Measurements from ENCODE around the gene BCR. TPM values are rescaled to one million over a fixed set of nuclear protein-coding genes. Genes with fewer than 3 reads are reported as not detected.
A peak's percentile ranks its signal among the peaks of the same experiment; 100 is the strongest.

Gene BCR
- total and polyA plus RNA-seq, 2 of the 13 experiments (the other 11 are each of a cell fraction or from before 2014, with no cell fraction given) = 19.9 to 33.6 TPM

- in situ Hi-C loops (cut with HindIII; ENCODE audit: extremely low pct_ligation_motif_present, low pct_unique_long_range_greater_than_20kb) = no loop called here
- Histone ChIP-seq H3K9me3 (ENCODE audit: low read length) (no peaks in the 10 kb centered on the region), H3K4me2 (ENCODE audit: low read depth, low read length) (no peak overlapping the region), H3K27me3 (ENCODE audit: control insufficient read depth in 1 of 2, insufficient read depth in 2 of 2, low read length in 2 of 2) (no peaks in the 10 kb centered on the region), H3K27ac (ENCODE audit: extremely low read length, insufficient read depth, low read length) (no peak overlapping the region), H2AFZ (ENCODE audit: low read length) (no peak overlapping the region), H3K4me1 (ENCODE audit: insufficient read depth, low read length) (peaks cover 70% of the 10 kb centered on the region), H3K4me3 (replicated peaks in 1 of 3; ENCODE audit: insufficient read depth in 1 of 3, low read depth in 2 of 3, low read length in 3 of 3) (no peak overlapping the region), H3K79me2 (ENCODE audit: insufficient read depth, low read length) (peaks cover 71% of the 10 kb centered on the region), H4K20me1 (ENCODE audit: insufficient read depth, low read length) (peaks cover 3% of the 10 kb centered on the region), H3K9ac (ENCODE audit: insufficient read depth, low read depth, low read length) (no peak overlapping the region), H3K36me3 (replicated peaks in 1 of 2; ENCODE audit: control insufficient read depth in 1 of 2, insufficient read depth in 2 of 2, low read length in 2 of 2) (peaks cover 0 to 8% of the 10 kb centered on the region in 2 experiments; a peak in 3 of 5 replicates)
- 96% methylated on average over 8 of the region's 8 CpGs for WGBS (ENCODE audit: low lambda C conversion rate)
- ChIA-PET POLR2A (no interaction called here), CTCF (ENCODE audit: low intra/inter-chr PET ratio, low total read pairs) (no interaction called here)
- intact Hi-C loops (cut with micrococcal nuclease; ENCODE audit: unreplicated experiment) = loop anchor here (5.0 kb wide), 1 partner anchor 37 kb away; no protein-coding TSS in a partner anchor
- no TSS peak for BruUV-seq (replicated peaks)
- FAIRE-seq (no peak), ATAC-seq (no peak), DNase-seq (ENCODE audit: low spot score) (no peak)
- TF ChIP-seq KLF12 (CRISPR knock-in tag; IDR thresholded peaks at IDR 0.05; ENCODE audit: borderline replicate concordance) = no peak
- TF ChIP-seq CEBPB (IDR thresholded peaks at IDR 0.05; ENCODE audit: borderline replicate concordance, low read depth, low read length) = 0 out of 2 replicates have a peak, but pooled peaks have one; percentile 8
Observed at GRCh38 chr22:23245799-23246136, 65.5 kb downstream of the BCR start.

GRCh38 chr22:23246982-23247766 is 66.9 kb downstream of the BCR start:
- intact Hi-C loops (cut with micrococcal nuclease; ENCODE audit: unreplicated experiment) = loop anchor here (5.0 kb wide), 1 partner anchor 35 kb away; no protein-coding TSS in a partner anchor
- Histone ChIP-seq H3K27ac (ENCODE audit: extremely low read length, insufficient read depth, low read length) (peak overlapping the region; percentile 62), H3K9ac (ENCODE audit: insufficient read depth, low read depth, low read length) (peak overlapping the region; percentile 13), H3K4me1 (ENCODE audit: insufficient read depth, low read length) (peaks cover 84% of the 10 kb centered on the region), H3K9me3 (ENCODE audit: low read length) (no peaks in the 10 kb centered on the region), H3K79me2 (ENCODE audit: insufficient read depth, low read length) (peaks cover 75% of the 10 kb centered on the region), H3K4me3 (replicated peaks in 1 of 3; ENCODE audit: insufficient read depth in 1 of 3, low read depth in 2 of 3, low read length in 3 of 3) (peak overlapping the region; percentile 10 to 61 (median 43); a peak in 5 of 6 replicates), H4K20me1 (ENCODE audit: insufficient read depth, low read length) (peaks cover 6% of the 10 kb centered on the region), H3K4me2 (ENCODE audit: low read depth, low read length) (peak overlapping the region; percentile 95), H3K36me3 (replicated peaks in 1 of 2; ENCODE audit: control insufficient read depth in 1 of 2, insufficient read depth in 2 of 2, low read length in 2 of 2) (peaks cover 0 to 8% of the 10 kb centered on the region in 2 experiments; a peak in 3 of 5 replicates), H2AFZ (ENCODE audit: low read length) (no peak overlapping the region), H3K27me3 (ENCODE audit: control insufficient read depth in 1 of 2, insufficient read depth in 2 of 2, low read length in 2 of 2) (no peaks in the 10 kb centered on the region)
- 23% methylated on average over 11 of the region's 13 CpGs for WGBS (ENCODE audit: low lambda C conversion rate)
- in situ Hi-C loops (cut with HindIII; ENCODE audit: extremely low pct_ligation_motif_present, low pct_unique_long_range_greater_than_20kb) = no loop called here
- no TSS peak for BruUV-seq (replicated peaks)
- ChIA-PET POLR2A (no interaction called here), CTCF (ENCODE audit: low intra/inter-chr PET ratio, low total read pairs) (no interaction called here)
- ATAC-seq (peak; percentile 54), FAIRE-seq (peak; percentile 39), DNase-seq (ENCODE audit: low spot score) (peak; percentile 70)
- TF ChIP-seq ZNF619 (CRISPR knock-in tag; IDR thresholded peaks at IDR 0.05) = 0 out of 2 replicates have a peak, but pooled peaks have one; percentile 79
- no peak for TF ChIP-seq SRSF4 (IDR thresholded peaks at IDR 0.05; ENCODE audit: low read depth, low read length, poor library complexity, severe bottlenecking)
- TF ChIP-seq SKI (IDR thresholded peaks at IDR 0.05; ENCODE audit: partially characterized antibody) = peak; percentile 11
- no peak for TF ChIP-seq MAX (IDR thresholded peaks at IDR 0.05)
- no peak for TF ChIP-seq TEAD2 (CRISPR knock-in tag; IDR thresholded peaks at IDR 0.05)
- TF ChIP-seq RELA (CRISPR knock-in tag; IDR thresholded peaks at IDR 0.05) = no peak
- no peak for TF ChIP-seq ZFP62 (CRISPR knock-in tag; IDR thresholded peaks at IDR 0.05)
- TF ChIP-seq KLF13 (CRISPR knock-in tag; IDR thresholded peaks at IDR 0.05) = no peak
- no peak for TF ChIP-seq ZNF256 (CRISPR knock-in tag; conservative IDR thresholded peaks at IDR 0.05)
- TF ChIP-seq ZNF7 (CRISPR knock-in tag; IDR thresholded peaks at IDR 0.05) = no peak
- TF ChIP-seq GMEB1 (CRISPR knock-in tag; IDR thresholded peaks at IDR 0.05; ENCODE audit: borderline replicate concordance) = peak; percentile 20; the same call in 1 of the 2 replicates
- TF ChIP-seq MED1 (CRISPR knock-in tag; IDR thresholded peaks at IDR 0.05) = peak; percentile 76
- no peak for TF ChIP-seq KDM5B (CRISPR knock-in tag; IDR thresholded peaks at IDR 0.05; ENCODE audit: borderline replicate concordance)
- no peak for TF ChIP-seq ZNF670 (CRISPR knock-in tag; IDR thresholded peaks at IDR 0.05; ENCODE audit: borderline replicate concordance)
